ENCODE data around the gene PDGFD.
"Not testable (repeated sequence)": the region's sequence is repeated elsewhere in the genome, so short reads cannot be mapped to it uniquely, and the experiment has no call there.

PDGFD gene

DNA sequence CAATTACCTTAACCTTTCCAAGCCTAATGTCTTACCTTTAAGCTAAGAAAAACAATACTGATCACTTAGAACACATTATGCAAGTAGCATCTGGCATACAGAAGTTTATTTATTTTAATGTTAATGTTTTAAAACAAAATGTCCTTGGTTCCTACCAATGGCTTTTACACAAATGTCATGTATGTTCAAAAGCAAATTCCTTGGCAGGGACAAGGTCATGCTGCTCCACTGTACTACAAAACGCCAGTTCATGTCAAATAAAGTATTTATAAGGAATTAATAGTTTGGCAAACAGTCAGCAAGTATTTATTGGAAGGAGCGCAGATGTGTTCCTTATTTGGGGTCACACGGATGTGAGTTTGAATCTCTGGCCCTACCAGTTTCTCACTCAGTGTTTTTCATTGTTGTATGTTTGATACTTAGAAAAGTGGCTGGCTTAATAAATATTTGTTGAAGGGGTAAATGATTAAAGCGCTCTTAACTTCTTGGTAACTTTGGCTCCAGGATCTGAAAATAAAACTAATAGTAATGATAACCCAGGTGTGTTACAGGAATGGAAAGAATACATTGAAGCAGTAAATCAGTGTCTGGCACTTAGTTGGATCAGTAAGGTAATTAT is 108.9 kb downstream of the PDGFD start:
- Histone ChIP-seq H3K4me3 (ENCODE audit: low read length) (no peak overlapping the region), H3K4me1 (ENCODE audit: insufficient read depth, low read length) (peaks cover 9% of the 10 kb centered on the region), H2AFZ (ENCODE audit: low read depth, low read length) (no peak overlapping the region), H3K9me3 (ENCODE audit: low read length) (no peaks in the 10 kb centered on the region), H3K36me3 (ENCODE audit: insufficient read depth, low read length) (no peaks in the 10 kb centered on the region), H3K27me3 (ENCODE audit: insufficient read depth, low read length) (no peaks in the 10 kb centered on the region)

DNA sequence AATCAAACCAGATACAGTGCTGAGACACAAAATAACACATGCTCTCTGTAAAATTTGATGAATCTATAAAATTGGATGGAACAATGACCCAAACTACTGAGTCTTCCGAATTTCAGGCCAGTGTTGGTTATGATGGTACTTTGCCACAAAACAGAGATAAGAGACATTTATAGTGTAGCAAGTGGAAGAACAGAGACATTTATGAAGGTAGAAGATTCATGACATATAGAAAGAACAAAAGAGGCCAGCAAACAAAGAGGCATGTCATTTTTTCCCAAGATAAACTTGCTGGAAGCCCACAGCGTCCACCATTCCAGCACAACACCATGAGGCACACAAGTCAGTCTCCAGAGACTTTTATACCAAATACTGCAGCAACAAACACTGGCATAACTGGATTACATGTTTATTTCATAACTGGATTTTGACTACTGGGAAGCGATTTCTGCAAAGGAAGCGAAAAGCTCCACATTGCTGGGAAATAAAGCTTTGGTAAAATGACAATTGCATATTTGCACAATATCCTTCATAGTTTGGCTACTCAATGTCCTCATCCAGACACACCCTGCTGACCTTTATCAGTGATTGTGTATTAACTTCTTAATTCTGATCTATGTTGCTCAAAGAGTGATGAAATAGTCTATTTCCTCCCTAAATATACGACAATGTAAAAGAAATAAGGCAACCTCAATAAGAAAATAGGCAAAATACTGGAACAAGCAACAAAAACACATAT is 110.0 kb downstream of the PDGFD start:
- H3K4me1 ChIP-seq (ENCODE audit: insufficient read depth, low read length): peaks cover 9% of the 10 kb centered on the region
- no peak overlapping the region for H2AFZ ChIP-seq (ENCODE audit: low read depth, low read length)
- no peak overlapping the region for H3K4me3 ChIP-seq (ENCODE audit: low read length)
- no peaks in the 10 kb centered on the region for H3K9me3 ChIP-seq (ENCODE audit: low read length)
- no peaks in the 10 kb centered on the region for H3K36me3 ChIP-seq (ENCODE audit: insufficient read depth, low read length)
- H3K27me3 ChIP-seq (ENCODE audit: insufficient read depth, low read length): no peaks in the 10 kb centered on the region

DNA sequence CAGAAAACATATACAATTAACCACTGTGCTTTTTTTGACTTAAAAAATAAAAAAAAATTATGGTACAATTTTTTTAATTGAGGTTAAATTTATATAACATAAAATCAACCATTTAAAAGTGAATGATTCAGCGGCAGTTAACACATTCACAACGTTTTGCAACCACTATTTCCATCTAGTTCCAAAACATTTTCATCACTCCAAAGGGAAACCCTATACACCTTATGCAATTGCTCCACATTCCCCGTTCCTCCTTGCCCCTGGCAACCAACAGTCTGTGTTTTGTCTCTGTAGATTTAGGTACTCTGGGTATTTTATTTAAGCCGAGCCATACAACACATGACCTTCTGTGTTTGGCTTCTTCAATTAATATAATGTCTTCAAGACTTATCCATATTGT is 112.2 kb downstream of the PDGFD start:
- H3K4me1 ChIP-seq (ENCODE audit: insufficient read depth, low read length): peaks cover 9% of the 10 kb centered on the region
- no peaks in the 10 kb centered on the region for H3K9me3 ChIP-seq (ENCODE audit: low read length)
- no peaks in the 10 kb centered on the region for H3K27me3 ChIP-seq (ENCODE audit: insufficient read depth, low read length)
- H3K36me3 ChIP-seq (ENCODE audit: insufficient read depth, low read length): no peaks in the 10 kb centered on the region
- no peak overlapping the region for H2AFZ ChIP-seq (ENCODE audit: low read depth, low read length)
- no peak overlapping the region for H3K4me3 ChIP-seq (ENCODE audit: low read length)

DNA sequence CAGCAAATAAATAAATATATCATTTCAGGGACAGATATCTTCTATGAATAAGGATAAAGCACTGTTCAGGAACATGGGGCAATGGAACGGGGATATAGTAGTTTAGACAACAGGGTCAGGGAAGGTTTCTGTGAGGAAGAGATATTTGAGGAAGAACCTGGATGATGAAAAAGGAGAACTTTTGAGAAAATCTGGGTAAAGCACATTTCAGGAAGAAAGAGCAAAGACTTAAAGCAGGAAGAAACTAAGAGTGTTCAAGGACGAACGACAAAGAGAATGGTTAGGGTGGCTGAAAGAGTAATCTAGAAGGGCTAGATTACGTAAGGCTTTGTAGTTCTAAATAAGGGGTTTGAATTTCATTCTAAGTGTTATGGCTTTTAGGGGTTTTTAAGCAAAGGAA is 114.8 kb downstream of the PDGFD start:
- Histone ChIP-seq H3K4me1 (ENCODE audit: insufficient read depth, low read length) (no peaks in the 10 kb centered on the region), H3K36me3 (ENCODE audit: insufficient read depth, low read length) (no peaks in the 10 kb centered on the region), H3K4me3 (ENCODE audit: low read length) (no peak overlapping the region), H3K9me3 (ENCODE audit: low read length) (no peaks in the 10 kb centered on the region), H3K27me3 (ENCODE audit: insufficient read depth, low read length) (no peaks in the 10 kb centered on the region), H2AFZ (ENCODE audit: low read depth, low read length) (no peak overlapping the region)

DNA sequence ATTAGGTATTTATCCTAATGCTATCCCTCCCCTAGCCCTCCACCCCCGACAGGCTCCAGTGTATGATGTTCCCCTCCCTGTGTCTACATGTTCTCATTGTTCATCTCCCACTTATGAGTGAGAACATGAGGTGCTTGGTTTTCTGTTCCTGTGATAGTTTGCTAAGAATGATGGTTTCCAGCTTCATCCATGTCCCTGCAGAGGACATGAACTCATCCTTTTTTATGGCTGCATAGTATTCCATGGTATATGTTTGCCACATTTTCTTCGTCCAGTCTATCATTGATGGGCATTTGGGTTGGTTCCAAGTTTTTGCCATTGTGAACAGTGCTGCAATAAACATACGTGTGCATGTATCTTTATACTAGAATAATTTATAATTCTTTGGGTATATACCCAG is 117.1 kb downstream of the PDGFD start:
- H3K9me3 ChIP-seq (ENCODE audit: low read length); H2AFZ ChIP-seq (ENCODE audit: low read depth, low read length); H3K27me3 ChIP-seq (ENCODE audit: insufficient read depth, low read length); H3K36me3 ChIP-seq (ENCODE audit: insufficient read depth, low read length); H3K4me1 ChIP-seq (ENCODE audit: insufficient read depth, low read length); H3K4me3 ChIP-seq (ENCODE audit: low read length): not testable (repeated sequence)

DNA sequence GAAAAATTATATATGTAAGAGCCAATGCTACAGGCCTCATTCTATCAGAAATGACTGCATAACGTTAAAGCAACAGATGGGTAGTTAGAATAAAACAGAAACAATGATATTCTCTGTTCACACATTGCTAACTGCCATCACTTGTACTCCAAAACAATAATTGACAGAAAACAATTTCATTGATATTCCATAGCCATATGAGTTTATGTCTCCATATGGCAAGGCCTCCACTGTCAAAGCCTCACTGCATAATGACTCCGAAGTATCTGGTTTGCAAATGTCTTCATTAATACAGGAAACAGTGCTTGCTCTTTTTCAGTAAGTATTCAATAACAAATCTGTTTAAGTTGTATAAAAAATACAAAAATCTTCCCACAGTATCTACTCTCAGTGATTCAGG is 117.6 kb downstream of the PDGFD start:
- Histone ChIP-seq H3K4me3 (ENCODE audit: low read length) (no peak overlapping the region), H3K36me3 (ENCODE audit: insufficient read depth, low read length) (no peaks in the 10 kb centered on the region), H3K9me3 (ENCODE audit: low read length) (no peaks in the 10 kb centered on the region), H3K4me1 (ENCODE audit: insufficient read depth, low read length) (peaks cover 8% of the 10 kb centered on the region), H2AFZ (ENCODE audit: low read depth, low read length) (no peak overlapping the region), H3K27me3 (ENCODE audit: insufficient read depth, low read length) (no peaks in the 10 kb centered on the region)

DNA sequence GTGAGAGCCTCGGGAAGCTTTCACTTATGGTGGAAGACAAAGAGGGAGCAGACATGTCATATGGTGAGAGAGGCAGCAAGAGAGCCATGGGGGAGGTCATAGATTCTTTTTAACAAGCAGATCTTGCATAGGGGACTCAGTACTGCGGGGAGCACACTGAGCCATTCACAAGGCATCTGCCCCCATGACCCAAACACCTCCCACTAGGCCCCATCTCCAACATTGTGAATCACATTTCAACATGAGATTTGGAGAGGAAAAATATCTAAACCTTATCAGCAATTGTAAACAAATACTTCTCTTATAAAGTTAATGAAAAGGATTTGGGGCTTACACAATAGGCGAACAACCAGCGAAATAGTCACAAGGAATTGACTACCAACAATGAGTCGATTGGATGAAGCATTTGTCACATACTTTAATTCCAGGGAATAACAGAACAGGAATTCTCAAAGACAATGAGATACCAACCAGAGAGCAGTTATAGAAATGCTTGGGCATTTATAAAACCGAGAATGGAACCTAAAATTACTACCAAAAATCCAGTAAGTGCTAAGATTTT is 120.2 kb downstream of the PDGFD start:
- Histone ChIP-seq H3K36me3 (ENCODE audit: insufficient read depth, low read length) (no peaks in the 10 kb centered on the region), H3K4me3 (ENCODE audit: low read length) (no peak overlapping the region), H3K4me1 (ENCODE audit: insufficient read depth, low read length) (peaks cover 8% of the 10 kb centered on the region), H3K9me3 (ENCODE audit: low read length) (no peaks in the 10 kb centered on the region), H3K27me3 (ENCODE audit: insufficient read depth, low read length) (no peaks in the 10 kb centered on the region), H2AFZ (ENCODE audit: low read depth, low read length) (no peak overlapping the region)

DNA sequence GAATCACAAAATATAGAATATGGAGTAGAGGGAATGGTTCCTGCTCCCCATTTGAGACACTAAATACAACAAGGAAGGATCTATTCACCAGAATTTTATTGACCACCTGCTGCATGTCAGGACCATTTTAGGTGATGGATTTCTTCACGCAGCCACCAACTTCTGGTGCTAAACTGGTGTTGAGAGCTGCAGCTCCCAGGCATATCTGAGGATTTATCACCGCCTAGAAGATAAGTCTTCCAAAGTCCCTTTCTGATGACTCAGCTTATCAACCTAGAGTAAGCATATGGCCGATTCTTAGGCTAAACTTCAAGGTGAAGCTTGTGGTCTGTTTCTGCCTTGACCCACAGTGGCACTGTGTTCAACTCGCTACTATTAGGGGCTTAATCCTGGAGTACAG is 120.8 kb downstream of the PDGFD start:
- Histone ChIP-seq H2AFZ (ENCODE audit: low read depth, low read length) (no peak overlapping the region), H3K36me3 (ENCODE audit: insufficient read depth, low read length) (no peaks in the 10 kb centered on the region), H3K4me3 (ENCODE audit: low read length) (no peak overlapping the region)

DNA sequence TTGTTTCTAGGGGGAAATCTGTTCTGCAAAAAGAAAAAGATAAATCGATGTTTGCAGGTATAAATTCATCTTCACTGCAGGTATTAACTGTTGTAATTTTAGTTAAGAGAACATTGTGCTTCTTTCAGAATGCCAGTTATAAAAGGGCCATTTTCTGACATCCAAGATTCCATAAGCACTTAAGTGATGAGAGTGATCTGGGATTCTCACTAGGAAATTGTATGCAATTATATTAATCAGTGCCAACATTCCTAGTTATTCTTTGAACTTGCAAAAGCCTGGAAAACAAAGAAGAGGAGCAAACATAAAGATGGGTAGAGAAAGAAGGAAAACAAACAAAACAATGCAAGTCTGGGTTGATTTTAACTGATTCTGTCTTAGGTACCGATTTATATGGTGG is 122.2 kb downstream of the PDGFD start:
- Histone ChIP-seq H3K4me3 (ENCODE audit: low read length) (no peak overlapping the region), H3K9me3 (ENCODE audit: low read length) (peaks cover 4% of the 10 kb centered on the region), H3K36me3 (ENCODE audit: insufficient read depth, low read length) (no peaks in the 10 kb centered on the region), H3K4me1 (ENCODE audit: insufficient read depth, low read length) (peaks cover 8% of the 10 kb centered on the region), H2AFZ (ENCODE audit: low read depth, low read length) (no peak overlapping the region), H3K27me3 (ENCODE audit: insufficient read depth, low read length) (no peaks in the 10 kb centered on the region)

More for the DNA sequence above, 120.8 kb downstream of the PDGFD start:
- Histone ChIP-seq H3K27me3 (ENCODE audit: insufficient read depth, low read length) (no peaks in the 10 kb centered on the region), H3K9me3 (ENCODE audit: low read length) (no peaks in the 10 kb centered on the region), H3K4me1 (ENCODE audit: insufficient read depth, low read length) (peaks cover 8% of the 10 kb centered on the region)

DNA sequence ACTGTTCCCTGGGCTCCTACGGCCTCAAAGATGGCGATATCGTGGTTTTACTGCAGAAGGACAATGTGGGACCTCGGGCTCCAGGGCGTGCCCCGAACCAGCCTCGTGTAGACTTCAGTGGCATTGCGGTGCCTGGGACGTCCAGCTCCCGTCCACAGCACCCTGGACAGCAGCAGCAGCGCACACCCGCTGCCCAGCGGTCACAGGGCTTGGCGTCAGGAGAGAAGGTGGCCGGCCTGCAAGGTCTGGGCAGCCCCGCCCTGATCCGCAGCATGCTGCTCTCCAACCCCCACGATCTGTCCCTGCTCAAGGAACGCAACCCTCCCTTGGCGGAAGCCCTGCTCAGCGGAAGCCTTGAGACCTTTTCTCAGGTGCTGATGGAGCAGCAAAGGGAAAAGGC is 127.0 kb downstream of the PDGFD start:
- Histone ChIP-seq H2AFZ (ENCODE audit: low read depth, low read length) (no peak overlapping the region), H3K4me1 (ENCODE audit: insufficient read depth, low read length) (no peaks in the 10 kb centered on the region), H3K27me3 (ENCODE audit: insufficient read depth, low read length) (no peaks in the 10 kb centered on the region), H3K9me3 (ENCODE audit: low read length) (peaks cover 5% of the 10 kb centered on the region), H3K4me3 (ENCODE audit: low read length) (no peak overlapping the region), H3K36me3 (ENCODE audit: insufficient read depth, low read length) (no peaks in the 10 kb centered on the region)

DNA sequence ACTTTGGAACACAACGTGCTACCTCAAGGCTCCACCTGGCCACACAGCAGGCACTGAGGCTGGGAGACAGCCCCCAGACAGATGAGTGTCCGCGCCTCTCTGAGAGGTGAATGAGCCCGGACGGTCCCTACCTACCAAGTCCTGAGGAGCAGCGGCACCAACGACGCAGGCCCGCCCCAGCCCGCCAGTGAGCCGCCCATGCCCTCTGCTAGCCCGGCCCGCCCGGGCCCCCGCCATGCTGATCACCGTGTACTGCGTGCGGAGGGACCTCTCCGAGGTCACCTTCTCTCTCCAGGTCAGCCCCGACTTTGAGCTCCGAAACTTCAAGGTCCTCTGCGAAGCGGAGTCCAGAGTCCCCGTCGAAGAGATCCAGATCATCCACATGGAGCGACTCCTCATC is 127.4 kb downstream of the PDGFD start, which contains the start of gene DDI1:
Gene DDI1 (plus strand): TSS at position 53 of the 400 bp plus-strand sequence. CDS start 183 bp downstream, at position 236.
- Histone ChIP-seq H3K9me3 (ENCODE audit: low read length) (peaks cover 7% of the 10 kb centered on the region), H3K4me3 (ENCODE audit: low read length) (no peak within 1 kb of the TSS)

DNA sequence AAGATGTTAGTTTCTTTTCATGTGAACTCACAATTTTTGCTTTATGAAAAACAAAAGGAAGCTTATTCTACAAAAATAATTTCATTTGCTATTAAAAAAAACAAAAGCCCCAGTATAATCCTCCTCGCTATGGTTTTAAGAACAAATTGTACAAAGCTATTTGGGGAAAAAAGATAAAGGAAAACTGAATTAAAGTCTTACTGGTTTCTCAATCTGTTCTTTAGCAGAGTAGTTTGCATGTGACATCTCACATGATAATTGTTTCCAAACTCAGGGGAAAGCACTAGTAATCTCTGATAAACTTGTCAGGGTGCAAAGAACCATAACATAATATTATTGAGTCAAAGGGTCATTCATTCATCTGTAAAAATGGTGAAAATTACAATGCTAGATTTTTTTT is 130.4 kb downstream of the PDGFD start:
- Histone ChIP-seq H3K4me1 (ENCODE audit: insufficient read depth, low read length) (no peaks in the 10 kb centered on the region), H3K27me3 (ENCODE audit: insufficient read depth, low read length) (no peaks in the 10 kb centered on the region), H3K9me3 (ENCODE audit: low read length) (peaks cover 7% of the 10 kb centered on the region), H2AFZ (ENCODE audit: low read depth, low read length) (no peak overlapping the region), H3K4me3 (ENCODE audit: low read length) (no peak overlapping the region), H3K36me3 (ENCODE audit: insufficient read depth, low read length) (no peaks in the 10 kb centered on the region)

More for the DNA sequence above, 127.4 kb downstream of the PDGFD start, which contains the start of gene DDI1:
- no peak within 1 kb of the TSS for H2AFZ ChIP-seq (ENCODE audit: low read depth, low read length)
- no peaks in the 10 kb centered on the region for H3K27me3 ChIP-seq (ENCODE audit: insufficient read depth, low read length)
- H3K4me1 ChIP-seq (ENCODE audit: insufficient read depth, low read length): no peaks in the 10 kb centered on the region
- H3K36me3 ChIP-seq (ENCODE audit: insufficient read depth, low read length): no peaks in the 10 kb centered on the region

DNA sequence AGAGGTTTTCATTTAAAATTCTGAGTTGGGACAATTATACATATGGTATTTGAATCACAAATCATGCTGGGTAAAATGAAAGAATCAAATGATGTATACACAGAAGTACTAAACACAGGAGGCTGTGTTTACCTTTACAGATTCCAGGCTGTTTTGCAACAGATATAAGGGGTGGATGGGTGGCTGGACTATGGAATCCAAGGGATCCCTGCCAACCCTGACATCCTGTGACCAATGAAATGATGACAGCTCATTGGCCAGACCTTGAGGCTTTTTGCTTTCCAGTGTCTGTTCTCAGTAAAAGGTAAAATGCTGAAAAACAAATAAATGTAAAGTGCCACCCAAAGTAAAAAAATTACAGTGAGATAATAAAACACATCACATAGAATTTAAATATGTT is 130.8 kb downstream of the PDGFD start:
- Histone ChIP-seq H2AFZ (ENCODE audit: low read depth, low read length) (no peak overlapping the region), H3K4me3 (ENCODE audit: low read length) (no peak overlapping the region), H3K4me1 (ENCODE audit: insufficient read depth, low read length) (no peaks in the 10 kb centered on the region), H3K36me3 (ENCODE audit: insufficient read depth, low read length) (no peaks in the 10 kb centered on the region), H3K9me3 (ENCODE audit: low read length) (peaks cover 7% of the 10 kb centered on the region), H3K27me3 (ENCODE audit: insufficient read depth, low read length) (no peaks in the 10 kb centered on the region)

Measured in neuron (in vitro differentiated cells).